Ammon's horn (tissue), 1 donor: ENCODE measurements around the gene UBE2V1.
A peak's percentile ranks its signal among the peaks of the same experiment; 100 is the strongest.
"Not testable (repeated sequence)": the region's sequence is repeated elsewhere in the genome, so short reads cannot be mapped to it uniquely, and the experiment has no call there.

Experiments used
- DNase-seq: peaks from one replicate; pipeline ENCODE4 v3.0.0-alpha.2; 2016; ENCODE audit warnings: low spot score

UBE2V1 gene

DNA sequence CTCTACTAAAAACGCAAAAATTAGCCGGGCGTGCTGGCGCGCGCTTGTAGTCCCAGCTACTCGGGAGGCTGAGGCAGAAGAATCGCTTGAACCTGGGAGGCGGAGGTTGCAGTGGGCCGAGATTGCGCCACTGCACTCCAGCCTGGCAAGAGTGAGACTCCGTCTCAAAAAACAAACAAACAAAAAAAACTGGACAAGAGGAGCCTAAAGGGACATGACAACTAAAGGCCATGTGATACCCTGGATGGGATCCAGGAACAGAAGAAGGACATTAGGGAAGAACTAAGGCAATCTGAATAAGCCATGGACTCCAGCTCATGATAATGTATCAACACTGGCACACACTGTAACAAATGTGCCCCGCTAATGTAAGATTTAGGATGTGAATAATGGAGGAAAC lies 24.8 kb upstream of the UBE2V1 start:
- peak; percentile 74 for DNase-seq

DNA sequence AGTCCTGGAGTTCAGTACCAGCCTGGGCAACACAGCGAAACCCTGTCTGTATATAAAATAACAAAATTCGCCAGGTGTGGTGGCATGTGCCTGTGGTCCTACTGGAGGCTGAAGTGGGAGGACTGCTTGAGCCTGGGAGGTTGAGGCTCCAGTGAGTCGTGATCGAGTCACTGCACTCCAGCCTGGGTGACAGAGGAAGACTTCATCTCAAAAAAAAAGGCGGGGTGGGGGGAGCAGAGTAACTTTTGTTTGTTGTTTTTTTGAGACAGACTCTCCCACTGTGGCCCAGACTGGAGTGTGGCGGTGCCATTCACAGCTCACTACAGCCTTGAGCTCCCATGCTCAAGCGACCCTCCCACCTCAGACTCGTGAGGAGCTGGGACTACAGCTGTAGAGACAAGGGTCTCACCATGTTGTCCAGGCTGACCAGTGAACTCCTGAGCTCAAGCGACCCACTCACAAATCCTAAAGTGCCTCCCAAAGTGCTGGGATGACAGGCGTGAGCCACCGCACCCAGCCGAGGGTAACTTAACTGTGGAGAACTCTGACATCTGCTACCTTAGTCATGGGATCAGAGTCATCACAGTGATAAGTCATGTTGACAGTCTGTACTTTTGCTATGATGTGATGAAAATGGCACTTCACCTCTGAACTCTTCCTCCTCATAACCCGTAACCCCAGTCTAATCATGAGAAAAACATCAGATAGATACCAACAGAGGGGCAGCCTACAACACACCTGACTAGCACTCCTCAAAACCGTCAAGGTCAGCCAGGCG lies 24.1 kb upstream of the UBE2V1 start:
- DNase-seq, result no peak

DNA sequence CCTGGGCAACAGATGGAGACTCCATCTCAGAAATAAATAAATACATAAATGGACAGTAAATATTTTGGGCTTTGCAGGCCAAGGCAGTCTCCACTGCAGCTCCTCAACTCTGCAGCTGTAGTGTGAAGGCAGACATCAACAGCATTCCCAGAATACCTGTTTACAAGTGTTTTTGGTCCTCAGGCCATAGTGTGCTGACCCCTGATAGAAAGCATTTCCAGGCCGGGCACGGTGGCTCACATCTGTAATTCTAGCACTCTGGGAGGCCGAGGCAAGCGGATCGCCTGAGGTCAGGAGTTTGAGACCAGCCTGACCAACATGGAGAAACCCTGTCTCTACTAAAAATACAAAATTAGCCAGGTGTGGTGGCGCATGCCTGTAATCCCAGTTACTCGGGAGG lies 22.2 kb upstream of the UBE2V1 start:
- not testable (repeated sequence) for DNase-seq

DNA sequence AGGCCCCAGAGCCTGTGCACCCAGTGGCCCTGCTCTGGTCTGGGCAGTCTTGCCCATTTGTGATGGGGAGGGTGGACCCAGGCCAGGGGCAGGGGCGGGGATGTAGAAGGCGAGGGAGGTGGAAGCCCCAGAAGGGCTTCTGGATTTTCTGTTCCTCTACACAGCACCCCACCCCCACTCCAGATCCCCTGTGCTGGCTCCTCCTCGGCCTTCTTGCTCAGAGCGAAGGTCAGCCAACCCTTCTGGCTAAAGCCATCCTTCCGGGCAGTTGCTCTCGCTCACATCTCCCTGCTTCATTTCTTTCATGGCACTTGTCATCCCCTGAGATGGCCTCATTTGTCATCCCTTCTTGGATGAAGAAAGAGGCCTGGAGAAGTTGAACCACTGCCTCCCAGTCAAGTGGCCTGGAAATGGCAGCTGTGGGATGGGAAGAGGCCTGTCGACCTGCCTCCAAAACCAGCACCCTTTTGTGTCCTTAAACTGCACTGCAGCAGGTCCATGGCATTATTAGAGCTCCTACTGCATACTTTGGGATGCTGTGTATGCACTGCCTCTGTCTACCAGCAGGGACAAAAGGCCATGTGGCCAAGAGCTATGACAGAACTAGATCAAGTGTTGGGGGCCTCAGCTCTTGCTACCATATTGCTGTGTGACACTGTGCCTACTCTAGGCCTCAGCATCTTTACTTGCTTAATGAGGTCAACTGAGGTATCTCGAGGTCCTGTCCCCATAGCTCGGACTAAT lies 20.7 kb upstream of the UBE2V1 start:
- no peak for DNase-seq

DNA sequence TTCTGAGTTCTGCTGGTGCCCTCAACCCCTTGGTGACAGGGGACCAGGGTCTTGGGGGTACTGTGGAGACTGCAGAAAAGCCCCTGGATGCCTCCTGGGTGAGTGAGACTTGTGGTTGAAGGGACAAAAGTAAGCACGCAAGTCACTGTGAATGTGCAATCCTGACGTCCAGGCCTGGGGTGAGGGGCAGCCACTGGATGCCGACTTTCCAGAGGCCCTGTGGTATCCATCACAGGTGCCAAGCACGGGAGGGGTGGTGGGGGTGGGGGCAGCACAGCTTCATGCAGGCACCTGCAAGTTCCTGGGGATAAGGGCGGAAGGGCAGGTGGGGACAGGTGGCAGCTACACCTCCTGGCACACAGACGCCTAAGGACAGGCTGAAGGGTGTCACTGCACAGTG lies 20.1 kb upstream of the UBE2V1 start:
- no peak for DNase-seq

DNA sequence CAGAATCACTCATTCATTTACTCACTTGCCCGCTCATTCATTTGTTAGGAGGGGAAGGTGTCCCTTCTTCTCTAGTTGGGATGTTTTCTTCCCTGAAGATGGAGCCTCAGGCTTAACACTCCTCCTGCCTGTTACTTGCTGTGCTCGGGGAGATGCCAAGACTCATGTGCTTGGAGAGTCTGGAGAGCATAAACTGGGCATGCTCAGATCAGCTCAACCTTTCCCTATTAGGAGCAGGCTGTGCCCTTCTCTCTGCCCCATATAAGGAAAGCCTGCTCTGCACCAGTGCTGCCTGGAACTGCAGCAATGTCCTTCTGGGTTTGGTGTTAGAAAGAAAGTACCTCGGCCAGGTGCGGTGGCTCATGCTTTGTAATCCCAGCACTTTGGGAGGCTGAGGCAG lies 18.0 kb upstream of the UBE2V1 start:
- DNase-seq, result no peak

DNA sequence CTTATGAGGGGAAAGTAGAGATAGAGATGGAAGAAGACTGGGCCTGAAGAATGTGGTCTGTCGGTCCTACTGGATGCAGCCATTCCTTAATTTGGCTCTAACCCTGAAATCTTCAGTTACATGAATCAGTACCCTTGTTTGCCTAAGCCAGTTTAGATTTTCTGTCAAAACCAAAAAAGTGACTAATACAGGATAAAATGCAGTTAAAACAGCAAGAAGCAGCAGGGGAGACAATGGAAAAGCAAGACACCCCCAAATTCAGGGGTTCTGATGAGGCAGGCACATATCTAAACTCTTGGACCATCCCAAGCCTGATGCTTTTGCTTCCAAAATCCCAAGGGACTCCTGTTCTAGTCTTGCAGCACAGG lies 17.4 kb upstream of the UBE2V1 start:
- no peak for DNase-seq

DNA sequence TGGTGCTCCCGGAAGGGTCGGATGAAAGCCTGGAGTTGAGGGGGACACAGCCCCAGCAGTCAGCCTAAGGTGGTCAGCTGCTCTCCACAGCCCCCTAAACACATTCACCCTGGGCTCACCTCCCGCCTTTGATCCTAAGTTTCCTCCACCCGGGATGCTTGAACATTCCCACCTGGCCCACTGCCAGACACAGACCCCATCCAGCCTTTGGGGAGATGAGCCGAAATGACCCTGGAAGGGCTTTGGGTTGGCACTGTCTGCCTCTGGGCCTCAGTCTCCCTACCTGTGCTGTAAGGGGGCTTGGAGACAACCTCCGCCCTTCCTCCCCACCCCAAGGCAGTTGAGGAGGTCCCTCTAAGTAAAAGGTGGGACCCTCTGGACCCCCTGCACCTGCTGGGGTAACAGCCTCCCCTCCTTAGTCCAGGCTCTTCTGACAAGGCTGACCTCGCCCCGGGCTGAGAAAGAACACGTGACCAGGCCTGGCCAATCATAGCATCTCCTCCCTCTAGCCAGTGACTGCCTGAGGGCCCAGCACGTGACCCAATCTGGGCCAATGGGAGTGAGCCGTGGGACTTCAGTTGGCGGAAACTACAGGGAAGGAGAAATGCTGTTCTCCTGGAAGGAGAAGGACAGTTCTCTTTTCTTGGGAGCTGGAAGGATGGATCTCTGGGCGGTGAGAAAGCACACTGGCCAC lies 16.9 kb upstream of the UBE2V1 start:
- DNase-seq, result no peak

DNA sequence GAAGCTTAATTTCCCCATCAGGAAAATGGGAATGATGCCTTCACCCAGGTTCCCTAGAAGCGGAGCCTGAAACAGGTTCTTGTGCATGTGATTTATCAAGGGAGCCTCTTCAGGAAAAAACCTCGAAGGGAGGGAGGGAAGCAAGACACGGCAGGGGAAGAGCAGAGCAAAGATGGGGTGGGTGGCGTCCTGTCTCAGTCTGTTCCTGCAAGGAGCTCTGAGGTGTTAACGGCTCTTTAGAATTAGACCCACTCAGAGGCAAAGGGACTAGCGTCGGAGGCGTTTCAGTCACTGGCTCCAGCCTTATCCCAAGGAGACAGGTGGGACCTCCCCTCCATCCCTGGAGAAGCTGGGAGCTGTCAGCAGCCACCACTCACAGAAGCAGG lies 15.6 kb upstream of the UBE2V1 start:
- DNase-seq, result no peak

DNA sequence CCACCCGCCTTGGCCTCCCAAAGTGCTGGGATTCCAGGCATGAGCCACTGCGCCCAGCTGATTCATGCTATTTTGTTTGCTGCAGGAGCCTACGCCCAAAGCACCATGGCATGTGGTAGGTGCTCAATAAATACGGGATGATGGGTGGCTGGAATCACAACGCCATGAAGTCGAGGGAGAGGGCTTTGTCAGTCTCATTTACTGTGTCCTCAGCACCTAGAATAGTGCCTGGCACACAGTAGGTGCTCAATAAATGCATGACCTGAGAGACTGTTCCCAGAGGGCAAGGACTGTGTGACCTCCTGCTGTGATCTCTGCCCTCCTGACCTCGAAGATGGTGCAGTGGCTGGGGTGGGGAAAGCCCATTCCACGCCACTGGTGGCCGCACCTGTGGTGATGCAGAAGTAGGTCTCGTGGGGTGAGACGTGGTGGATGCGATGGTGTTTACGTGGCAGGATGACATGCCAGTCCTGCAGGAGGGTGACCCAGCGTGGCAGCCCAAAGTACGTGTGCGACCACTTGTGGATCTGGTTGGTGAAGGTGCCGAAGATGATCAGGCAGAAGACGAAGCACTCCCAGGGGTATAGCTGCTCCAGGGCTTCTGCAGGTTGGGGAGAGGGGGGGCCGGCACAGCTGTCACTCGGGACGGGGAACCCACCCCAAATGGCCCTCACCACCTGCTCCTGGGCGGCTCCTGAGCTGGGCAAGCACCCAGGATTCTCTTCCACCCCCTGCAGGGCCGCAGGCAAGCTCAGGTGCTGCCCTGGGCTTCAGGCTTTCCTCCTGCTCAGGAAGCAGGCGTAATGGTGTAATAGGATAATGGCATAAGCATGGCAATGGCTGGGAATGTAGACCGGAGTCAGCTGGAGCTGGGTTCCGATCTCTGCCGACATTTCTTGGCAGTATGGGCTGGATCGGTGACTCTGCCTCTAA lies 14.9 kb upstream of the UBE2V1 start:
- no peak for DNase-seq

DNA sequence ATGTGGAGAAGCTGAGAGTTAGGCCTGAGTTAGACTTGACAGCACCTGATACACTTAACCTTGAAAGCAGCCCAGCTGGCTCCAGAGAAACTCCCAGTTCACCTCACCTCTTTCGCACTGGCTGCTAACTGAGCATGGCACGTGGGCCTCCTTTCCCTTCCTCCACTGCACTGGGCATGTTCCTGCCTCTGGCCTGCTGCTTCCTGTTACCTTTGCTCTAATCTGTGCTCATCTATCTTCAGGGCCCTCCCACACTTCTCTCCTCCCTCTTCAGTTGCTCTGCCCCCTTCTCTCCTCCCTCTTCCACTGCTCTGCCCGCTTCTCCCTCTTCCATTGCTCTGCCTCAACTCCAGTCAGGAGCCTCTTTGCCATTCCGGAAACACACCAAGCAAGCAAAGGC lies 13.7 kb upstream of the UBE2V1 start:
- no peak for DNase-seq

DNA sequence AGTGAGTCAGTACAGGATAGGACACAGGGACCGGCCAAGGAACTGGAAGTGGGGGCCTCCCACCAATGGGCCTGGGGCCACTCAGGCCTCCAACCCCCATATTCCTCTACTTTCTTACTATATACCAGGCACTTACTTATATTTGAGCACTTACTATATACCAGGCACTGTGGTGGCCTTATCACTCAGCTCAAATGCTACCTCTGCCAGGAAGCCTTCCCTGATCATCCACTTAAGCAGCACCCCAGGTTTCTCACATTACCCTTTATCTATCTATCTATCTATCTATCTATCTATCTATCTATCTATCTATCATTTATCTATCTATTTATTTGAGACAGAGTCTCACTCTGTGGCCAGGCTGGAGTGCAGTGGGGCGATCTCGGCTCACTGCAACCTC lies 12.3 kb upstream of the UBE2V1 start:
- DNase-seq, result no peak

DNA sequence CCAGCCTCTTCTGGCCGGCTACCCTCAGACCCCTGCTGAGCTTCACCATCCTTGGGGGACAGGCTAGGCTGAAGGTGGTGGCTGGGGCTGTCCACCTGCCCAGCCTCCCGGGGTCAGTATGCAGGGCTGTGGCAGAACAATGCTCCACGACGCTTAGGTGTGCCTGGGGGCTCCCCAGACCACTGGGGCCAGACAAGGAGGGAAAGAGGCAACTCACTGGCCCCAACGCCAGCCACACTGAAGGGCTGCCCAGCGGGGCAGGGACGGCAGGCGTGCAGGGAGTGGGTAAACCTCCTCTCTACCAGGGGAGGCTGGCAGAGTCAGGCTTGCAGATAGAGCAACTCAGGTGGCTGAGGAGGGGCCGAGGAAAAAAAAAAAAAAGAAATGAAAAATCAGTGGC lies 11.5 kb upstream of the UBE2V1 start:
- DNase-seq, result no peak

DNA sequence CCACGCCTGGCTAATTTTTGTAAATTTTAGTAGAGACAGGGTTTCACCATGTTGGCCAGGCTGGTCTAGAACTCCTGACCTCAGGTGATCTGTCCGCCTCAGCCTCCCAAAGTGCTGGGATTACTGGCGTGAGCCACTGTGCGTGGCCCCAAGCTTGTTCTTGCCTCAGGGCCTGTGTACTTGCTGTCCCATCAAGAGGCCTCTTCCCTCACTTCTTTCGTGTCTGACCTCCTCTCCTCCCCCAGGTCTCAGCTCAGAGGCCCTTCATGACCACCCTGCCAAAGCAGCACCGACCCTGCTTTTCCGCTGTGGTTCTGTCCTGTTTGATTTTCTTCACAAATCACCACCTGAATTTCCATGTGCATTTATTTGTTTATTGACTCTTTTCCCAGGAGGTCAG lies 10.5 kb upstream of the UBE2V1 start:
- no peak for DNase-seq

DNA sequence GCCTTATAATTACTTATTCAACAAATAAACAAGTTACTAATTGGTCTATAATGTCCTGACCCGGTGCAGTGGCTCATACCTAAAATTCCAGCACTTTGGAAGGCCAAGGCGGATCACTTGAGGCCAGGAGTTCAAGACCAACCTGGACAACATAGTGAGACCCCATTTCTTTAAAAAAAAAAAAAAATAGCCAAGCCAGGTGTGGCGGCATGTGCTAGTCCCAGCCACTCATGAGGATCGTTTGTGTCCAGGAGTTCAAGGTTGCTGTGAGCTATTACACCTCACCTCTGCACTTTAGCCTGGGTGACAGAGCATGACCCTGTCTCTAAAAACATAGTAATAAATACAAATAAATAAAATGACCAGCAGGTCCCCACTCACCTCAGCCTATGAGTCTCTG lies 9.8 kb upstream of the UBE2V1 start:
- DNase-seq, result no peak

DNA sequence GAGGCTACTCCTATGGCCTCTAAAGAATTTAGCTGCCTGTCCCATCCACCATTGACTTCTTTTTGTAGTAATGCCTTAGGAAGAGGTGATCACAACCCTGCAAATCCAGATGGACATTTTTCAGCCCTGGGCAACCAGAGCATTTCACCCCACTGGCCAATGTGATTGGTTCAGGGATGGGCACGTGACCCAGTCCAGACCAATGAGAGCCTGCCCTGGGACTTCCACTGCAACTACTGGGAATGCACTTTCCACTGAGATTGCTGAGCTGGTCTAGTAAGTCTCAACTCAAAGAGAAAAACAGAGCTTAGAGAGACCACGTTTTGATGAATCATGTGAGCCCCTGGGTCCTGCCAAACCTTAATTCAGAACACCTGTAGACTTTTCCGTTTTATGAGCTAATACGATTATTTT lies 8.9 kb upstream of the UBE2V1 start:
- no peak for DNase-seq

DNA sequence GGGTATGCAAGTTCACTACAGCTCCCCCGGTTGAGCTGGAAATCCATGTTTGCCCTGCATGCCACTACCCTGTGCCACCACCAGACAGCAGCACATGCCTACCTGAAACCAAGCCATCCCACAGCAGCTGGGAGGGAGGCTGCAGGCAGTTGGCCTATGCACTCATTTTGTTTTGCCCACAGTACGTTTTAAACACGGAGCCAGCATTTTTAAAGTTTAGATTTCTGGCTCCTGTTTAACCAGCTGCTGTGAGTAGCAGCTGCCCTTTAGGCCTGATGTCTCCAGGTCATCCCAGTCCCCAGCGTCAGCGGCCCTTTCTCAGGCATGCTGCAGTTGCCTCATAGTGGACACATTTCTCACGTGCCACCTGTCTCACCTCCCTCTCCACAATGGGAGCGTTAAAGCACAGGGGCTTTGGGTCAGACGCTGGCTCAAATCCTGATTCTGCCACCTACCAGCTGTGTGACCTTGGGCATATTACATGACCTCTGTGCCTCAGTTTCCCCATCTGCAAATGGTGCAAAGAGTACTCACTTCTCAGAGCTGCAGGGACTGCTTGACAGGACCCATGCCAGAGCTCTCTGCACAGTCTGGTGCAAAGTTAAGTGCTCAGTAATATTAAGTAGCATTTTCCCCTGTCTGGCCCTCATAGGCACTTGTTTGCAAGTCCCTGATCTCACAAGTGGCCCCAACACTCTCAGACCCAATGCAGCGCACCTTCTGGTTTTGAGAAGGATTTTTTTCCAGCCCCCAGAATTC lies 8.2 kb upstream of the UBE2V1 start:
- peak; percentile 90 for DNase-seq

DNA sequence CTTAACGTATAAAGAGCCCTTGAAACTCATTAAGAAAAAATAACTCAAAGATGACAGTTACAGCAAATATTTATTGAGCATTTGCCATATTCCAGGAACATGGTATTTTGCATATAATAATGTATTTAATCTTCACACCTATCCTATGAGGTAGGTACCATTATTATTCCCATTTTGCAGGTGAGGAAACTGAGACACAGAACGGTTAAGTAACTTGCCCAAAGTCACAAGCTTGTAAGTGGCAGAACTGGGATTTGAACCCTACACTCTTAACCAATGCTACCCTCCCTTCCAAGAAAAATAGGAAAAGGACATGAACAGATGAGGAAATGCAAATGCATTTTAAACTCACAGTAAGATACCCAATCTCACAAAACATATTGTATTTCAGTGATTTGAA lies 5.3 kb upstream of the UBE2V1 start:
- DNase-seq, result no peak

DNA sequence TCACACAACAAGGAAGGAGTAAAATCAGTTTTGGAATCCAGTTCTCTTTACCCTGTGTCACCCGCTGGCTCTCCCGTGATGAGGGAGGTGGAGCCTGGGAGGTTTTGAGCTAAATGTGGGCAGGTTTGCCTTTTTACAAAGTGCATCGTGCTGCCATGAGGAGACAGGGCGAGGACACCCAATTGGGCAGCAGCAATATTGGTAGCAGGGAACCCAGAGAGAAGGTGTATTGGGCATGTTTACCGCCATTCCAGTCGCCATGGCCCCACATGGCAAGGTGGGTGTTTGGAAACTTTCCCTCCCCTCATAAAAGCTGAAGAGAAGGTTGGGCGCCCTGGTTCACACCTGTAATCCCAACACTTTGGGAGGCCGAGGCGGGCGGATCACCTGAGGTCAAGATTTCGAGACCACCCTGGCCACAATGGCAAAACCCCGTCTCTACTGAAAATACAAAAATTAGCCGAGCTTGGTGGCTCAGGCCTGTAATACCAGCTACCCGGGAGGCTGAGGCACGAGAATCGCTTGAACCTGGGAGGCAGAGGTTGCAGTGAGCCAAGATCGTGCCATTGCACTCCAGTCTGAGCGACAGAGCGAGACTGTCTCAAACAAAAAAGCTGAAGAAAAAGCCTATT lies 3.5 kb upstream of the UBE2V1 start:
- DNase-seq, result no peak

DNA sequence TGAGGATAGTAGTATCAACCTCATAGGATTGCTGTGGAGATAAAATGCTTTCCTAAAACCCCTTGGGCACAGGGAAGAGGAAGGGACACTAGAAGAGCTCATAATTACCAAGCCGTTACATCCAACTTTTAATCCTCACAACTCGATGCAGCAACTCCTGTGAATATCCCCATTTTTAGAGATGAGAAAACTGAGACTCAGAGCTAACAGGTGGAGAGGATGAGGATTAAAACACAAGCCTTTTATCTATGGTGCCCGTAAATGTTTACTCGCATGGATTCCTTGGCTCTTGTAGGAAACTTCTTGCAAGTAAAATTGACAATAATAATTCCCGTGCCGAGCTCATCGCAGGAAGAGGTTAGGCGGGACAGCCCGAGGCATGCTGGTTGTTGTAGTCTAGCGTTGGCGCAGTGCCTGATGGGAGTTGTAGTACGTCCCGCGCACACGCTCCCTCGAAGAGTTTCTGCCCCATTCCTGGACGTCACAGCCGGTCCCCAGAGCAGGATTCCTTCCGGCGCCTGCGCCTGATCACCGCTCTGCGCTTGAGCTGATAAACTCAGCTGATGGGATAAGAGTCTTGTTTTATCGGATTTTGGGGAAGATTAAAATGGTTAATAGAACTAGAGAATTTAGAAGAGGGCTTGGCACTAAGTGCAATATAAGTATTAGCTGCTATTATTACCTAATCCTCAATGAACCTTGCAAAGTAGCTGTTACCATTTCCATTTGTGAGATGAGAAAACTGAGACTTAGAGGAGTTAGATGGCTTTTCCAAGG lies 2.8 kb upstream of the UBE2V1 start:
- peak; percentile 99 for DNase-seq
